Right atrium auricular region (tissue), 2 donors: ENCODE measurements around the gene TMEM82. TPM values are rescaled to one million over a fixed set of nuclear protein-coding genes. Genes with fewer than 3 reads are reported as not detected.

Source experiments
- DNase-seq: peaks from one replicate; pipeline ENCODE4 v3.0.0-alpha.2; 2019; ENCODE audit warnings: low spot score
- H3K27ac ChIP-seq, 2 donors: fragments of 200-600 bp; sonication (generic); 1 replicate in 1 of 2; 2 replicates in 1 of 2; pipeline ENCODE4 v1.5.1; 2016 to 2019
- H3K27me3 ChIP-seq, 2 donors: fragments of 200-600 bp; sonication (generic); one replicate each; pipeline versions ENCODE4 v1.5.1 to v1.6.0; 2017 to 2019
- H3K36me3 ChIP-seq: fragments of 200-600 bp; sonication (generic); one replicate; pipeline ENCODE4 v1.5.1; 2016
- H3K4me1 ChIP-seq, 2 donors: fragments of 200-600 bp; sonication (generic); one replicate each; pipeline versions ENCODE4 v1.5.1 to v1.6.0; 2017 to 2019
- H3K4me3 ChIP-seq, 2 donors: fragments of 200-600 bp; sonication (generic); 1 replicate in 1 of 2; 2 replicates in 1 of 2; pipeline ENCODE4 v1.5.1; 2017 to 2019; ENCODE audit warnings: mild to moderate bottlenecking in 1 of 2, moderate library complexity in 1 of 2
- H3K9me3 ChIP-seq, 2 donors: fragments of 200-600 bp; sonication (generic); one replicate each; pipeline ENCODE4 v1.5.1; 2019
- total RNA-seq, 2 donors: library from RNA; depleted of rRNA; stranded (reverse); fragments of >200 nt; gene quantifications; one replicate each; pipeline ENCODE4 v1.1.0, GENCODE V29; 2016
- TF ChIP-seq, protein P1 (sequence below), 2 donors: fragments of 200-600 bp; sonication (generic); IDR thresholded peaks; one replicate each; pipeline ENCODE4 v1.5.1; 2019; ENCODE audit warnings: antibody characterized with exemption in 2 of 2

TMEM82 gene
- total RNA-seq, 2 donors from 2014 or later: not detected

DNA sequence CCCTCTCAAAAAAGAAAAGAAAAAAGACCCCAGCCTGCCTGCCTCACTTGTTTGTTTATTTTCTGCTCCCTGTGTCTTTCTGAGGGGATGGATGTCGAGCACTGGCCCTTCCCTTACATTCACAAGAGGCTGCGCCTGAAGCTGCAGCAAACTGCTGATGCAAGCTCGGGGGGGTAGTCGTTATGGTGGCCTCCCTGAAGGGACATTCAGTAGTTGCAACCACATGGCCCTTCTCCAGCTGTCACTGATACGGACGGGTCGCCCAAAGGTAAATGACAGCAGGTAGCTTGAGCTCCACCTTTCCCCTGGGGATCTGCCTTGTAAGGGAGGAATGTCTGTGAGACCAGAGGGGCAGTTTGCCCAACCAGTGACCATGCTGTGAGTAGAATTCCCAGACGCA lies 40.5 kb upstream of the TMEM82 start:
- Histone ChIP-seq H3K27ac (peak overlapping the region in 1 of 2 donors; percentile 80), H3K27me3 (no peaks in the 10 kb centered on the region), H3K9me3 (no peaks in the 10 kb centered on the region), H3K4me1 (peaks cover 0 to 77% of the 10 kb centered on the region in 2 donors), H3K4me3 (no peak overlapping the region), H3K36me3 (peaks cover 2% of the 10 kb centered on the region)
- TF ChIP-seq, protein P1, sequence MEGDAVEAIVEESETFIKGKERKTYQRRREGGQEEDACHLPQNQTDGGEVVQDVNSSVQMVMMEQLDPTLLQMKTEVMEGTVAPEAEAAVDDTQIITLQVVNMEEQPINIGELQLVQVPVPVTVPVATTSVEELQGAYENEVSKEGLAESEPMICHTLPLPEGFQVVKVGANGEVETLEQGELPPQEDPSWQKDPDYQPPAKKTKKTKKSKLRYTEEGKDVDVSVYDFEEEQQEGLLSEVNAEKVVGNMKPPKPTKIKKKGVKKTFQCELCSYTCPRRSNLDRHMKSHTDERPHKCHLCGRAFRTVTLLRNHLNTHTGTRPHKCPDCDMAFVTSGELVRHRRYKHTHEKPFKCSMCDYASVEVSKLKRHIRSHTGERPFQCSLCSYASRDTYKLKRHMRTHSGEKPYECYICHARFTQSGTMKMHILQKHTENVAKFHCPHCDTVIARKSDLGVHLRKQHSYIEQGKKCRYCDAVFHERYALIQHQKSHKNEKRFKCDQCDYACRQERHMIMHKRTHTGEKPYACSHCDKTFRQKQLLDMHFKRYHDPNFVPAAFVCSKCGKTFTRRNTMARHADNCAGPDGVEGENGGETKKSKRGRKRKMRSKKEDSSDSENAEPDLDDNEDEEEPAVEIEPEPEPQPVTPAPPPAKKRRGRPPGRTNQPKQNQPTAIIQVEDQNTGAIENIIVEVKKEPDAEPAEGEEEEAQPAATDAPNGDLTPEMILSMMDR (IDR thresholded peaks at IDR 0.05): no peak
- DNase-seq: no peak

DNA sequence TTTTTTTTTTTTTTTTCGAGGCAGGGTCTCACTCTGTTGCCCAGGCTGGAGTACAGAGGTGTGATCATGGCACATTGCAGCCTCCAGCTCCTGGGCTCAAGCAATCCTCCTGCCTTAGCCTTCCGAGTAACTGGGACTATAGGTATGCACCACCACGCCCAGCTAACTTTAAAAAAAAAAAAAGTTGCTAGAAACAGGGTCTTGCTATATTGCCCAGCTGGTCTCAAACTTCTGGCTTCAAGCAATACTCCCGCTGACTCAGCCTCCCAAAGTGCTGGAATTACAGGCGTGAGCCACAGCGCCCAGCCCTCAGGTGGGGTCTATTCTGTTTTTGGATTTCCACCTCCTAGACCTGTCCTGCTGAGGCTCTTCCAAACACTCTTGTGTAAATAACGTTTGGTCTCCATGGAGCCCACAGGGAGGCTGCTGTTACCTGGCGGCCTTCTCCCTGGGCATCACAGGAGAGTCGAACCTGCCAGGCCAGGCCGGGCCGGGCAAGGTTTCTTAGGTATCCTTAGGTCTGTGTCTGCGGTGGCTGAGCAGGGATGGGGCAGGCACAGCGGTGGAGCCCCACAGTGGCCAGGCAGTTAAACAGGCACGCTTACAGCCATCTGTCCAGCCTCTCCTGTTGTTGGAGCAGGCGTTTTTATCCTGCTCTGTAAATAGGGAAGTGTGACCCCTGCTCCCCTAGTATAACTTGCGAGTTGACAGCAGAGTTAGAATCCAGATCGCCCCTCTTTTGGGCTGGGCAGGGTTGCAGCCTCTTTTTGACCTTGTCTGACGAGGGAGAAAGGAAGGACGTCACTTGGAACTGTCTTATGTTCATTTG lies 39.4 kb upstream of the TMEM82 start:
- Histone ChIP-seq H3K4me1 (peaks cover 0 to 76% of the 10 kb centered on the region in 2 donors), H3K4me3 (peak overlapping the region in 1 of 2 donors; percentile 1), H3K9me3 (no peaks in the 10 kb centered on the region), H3K27me3 (no peaks in the 10 kb centered on the region), H3K27ac (peak overlapping the region; percentile 80 to 88), H3K36me3 (no peaks in the 10 kb centered on the region)
- DNase-seq: no peak
- TF ChIP-seq, protein P1 (IDR thresholded peaks at IDR 0.05): peak in 1 of 2 donors; percentile 44

DNA sequence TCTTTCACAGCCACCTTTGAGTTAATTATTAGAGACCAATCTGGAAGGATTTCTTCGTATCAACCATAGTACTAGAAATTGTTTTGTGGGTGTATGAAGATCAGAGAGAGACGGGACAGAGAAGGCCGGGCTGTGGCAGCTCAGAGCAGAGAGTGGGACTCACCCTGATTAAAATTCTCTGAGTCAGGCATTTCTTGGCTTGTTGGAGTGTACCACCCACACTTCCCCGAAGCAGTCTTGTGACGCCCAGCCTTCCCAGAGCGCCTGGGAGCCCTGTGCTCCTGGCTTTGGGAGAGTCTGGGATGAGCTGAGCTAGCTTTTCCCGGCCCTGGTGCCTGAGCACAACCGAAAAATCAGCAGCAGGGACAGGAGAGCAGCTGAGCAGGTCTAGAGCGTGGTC lies 38.7 kb upstream of the TMEM82 start:
- Histone ChIP-seq H3K27me3 (no peaks in the 10 kb centered on the region), H3K4me3 (peak overlapping the region in 1 of 2 donors; percentile 1), H3K4me1 (peaks cover 0 to 75% of the 10 kb centered on the region in 2 donors), H3K9me3 (no peaks in the 10 kb centered on the region), H3K36me3 (no peaks in the 10 kb centered on the region), H3K27ac (peak overlapping the region; percentile 80 to 88)
- peak; percentile 86 for DNase-seq
- TF ChIP-seq, protein P1 (IDR thresholded peaks at IDR 0.05): no peak

DNA sequence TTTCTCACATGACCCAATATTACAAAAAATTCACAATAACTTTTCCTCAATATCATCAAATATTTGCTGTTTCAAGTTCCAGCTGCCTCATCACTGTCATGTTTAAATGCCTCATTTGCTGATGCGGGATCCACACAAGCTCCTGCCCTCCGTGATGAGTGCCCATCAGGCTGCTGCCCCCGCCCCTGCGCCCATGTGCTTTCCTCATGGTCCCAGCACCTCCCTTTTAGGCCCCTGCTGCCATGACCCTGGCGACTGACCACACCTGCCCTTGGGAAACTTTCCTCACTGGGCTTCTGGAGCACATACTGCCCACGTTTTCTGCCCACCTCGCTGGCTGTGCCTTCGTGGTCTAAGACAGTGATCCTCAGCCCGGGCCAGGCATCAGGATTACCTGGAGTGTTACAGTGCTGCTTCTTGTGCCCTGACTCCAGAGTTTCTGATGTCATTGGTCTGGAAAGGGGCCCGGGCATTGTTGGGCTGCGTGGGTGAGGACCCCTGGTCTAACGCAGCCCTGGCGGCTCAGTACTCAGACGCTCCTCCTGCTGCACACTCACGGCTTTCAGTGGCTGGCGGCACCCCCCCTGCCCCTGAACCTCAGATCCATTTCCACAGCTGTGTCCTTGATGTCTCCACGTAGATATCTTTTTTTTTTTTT lies 37.6 kb upstream of the TMEM82 start:
- Histone ChIP-seq H3K9me3 (no peaks in the 10 kb centered on the region), H3K27me3 (no peaks in the 10 kb centered on the region), H3K27ac (peak overlapping the region; percentile 80 to 88), H3K4me1 (peaks cover 0 to 82% of the 10 kb centered on the region in 2 donors), H3K4me3 (no peak overlapping the region), H3K36me3 (no peaks in the 10 kb centered on the region)
- no peak for DNase-seq
- TF ChIP-seq, protein P1 (IDR thresholded peaks at IDR 0.05): no peak

DNA sequence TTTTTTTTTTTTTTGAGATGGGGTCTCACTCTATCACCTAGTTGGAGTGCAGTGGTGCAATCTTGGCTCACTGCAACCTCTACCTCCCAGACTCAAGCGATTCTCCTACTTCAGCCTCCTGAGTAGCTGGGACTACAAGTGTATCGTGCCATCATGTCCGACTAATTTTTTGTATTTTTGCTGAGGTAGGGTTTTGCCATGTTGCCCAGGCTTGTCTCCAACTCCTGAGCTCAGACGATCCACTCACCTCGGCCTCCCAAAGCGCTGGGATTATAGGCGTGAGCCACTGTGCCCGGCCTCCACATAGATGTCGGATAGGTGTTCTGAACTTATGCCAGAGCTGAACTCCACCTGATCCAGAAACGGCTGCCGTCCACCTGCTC lies 37.1 kb upstream of the TMEM82 start:
- Histone ChIP-seq H3K9me3 (no peaks in the 10 kb centered on the region), H3K36me3 (no peaks in the 10 kb centered on the region), H3K4me1 (peaks cover 0 to 78% of the 10 kb centered on the region in 2 donors), H3K27ac (peak overlapping the region; percentile 80 to 88), H3K4me3 (no peak overlapping the region), H3K27me3 (no peaks in the 10 kb centered on the region)
- DNase-seq: no peak
- TF ChIP-seq, protein P1 (IDR thresholded peaks at IDR 0.05): no peak
